DMS 273 (cell line): ENCODE results near the gene ANKRD34A.

Source experiments
- DNase-seq: peaks from one replicate; lab custom pipeline; 2025; ENCODE audit not compliant: unreplicated experiment; lab: John Stamatoyannopoulos, UW

Gene ANKRD34A

DNA sequence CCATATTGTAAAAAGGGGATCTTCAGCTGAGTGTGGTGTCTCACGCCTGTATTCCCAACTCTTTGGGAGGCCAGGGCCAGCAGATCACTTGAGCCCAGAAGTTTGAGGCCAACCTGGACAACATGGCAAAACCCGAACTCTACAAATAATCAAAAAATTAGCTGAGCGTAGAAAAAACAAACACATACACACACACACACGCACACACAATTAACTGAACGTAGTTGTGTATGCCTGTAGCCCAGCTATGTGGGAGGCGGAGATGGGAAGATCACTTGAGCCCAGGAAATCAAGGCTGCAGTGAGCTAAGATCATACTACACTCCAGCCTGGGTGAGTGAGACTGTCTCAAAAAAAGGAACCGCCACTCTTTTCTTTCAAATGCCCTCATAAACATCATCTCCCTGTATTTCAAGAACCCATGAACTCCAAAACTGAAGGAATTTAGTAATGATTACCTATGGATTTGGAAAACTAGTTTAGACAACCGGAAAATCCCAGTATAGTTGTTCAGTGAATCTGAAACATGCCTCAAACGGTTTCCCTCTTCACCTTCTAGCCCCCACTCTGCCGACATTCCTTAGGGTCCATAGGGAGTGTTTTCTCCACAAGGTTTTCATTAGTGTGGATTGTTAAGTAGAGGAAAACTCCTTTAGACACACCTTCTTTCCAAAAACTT, 27.5 kb upstream of the ANKRD34A start:
- DNase-seq = peak; percentile 49

DNA sequence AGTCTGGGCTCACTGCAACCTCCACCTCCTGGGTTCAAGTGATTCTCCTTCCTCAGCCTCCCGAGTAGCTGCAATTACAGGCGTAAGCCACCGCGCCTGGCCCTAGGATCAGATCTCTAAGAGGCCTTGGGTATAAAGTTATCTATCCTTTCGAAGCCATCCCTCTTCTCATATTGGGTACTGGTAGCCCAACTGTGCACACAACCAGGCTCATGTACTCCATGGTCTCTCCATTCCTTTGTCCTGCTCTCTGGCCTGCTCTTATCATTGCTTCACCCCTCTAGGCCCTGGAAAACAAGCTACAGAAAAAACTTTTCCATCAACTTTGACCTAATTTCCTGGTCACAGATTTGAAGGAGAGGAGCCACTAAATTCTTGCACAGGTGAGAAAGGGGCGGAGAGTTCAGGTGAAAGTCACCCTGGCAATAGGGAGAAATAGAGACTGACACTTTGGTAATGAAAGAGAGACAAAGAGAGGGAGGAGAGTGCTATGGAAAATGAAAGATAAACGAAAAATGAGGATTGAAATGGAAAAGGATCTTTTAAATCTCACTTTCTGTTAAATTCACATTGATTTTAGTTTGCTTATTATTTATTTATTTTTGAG, 26.0 kb upstream of the ANKRD34A start:
- peak; percentile 53 for DNase-seq

DNA sequence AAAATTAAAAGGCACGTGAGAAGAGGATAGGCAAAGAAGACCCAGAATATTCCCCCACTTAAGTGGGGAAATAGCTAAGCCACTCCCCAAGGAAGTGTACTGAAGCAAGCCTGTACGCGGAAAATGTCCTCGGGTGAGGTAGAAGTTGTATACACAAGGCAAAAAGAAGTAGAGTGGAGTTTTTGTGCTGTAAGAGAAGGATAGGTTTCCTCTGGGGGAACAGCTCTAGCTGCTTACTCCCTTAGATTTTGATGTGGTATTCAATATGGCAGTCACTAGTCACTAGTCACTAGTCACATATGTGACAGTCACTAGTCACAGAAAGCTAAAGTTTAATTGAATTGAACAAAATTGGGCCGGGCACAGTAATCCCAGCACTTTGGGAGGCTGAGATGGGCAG, 24.4 kb upstream of the ANKRD34A start:
- DNase-seq = no peak

DNA sequence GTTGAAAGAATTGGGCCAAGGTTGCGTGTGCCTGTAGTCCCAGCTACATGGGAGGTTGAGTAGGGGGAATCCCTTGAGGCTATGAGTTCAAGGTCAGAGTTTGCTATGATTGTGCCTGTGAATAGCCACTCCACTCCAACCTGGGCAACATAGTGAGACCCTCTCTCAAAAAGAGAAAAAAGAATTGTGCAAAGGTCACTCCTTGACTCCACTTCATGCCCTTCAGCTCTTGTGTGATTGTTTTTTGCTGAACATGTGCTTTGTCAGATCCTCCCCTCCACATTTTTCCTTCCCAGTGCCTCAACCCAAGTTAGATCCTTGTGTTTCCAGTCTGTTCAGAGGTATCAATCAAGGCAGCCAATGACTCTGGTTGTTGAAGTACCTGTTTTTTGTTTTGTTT, 23.6 kb upstream of the ANKRD34A start:
- no peak for DNase-seq

DNA sequence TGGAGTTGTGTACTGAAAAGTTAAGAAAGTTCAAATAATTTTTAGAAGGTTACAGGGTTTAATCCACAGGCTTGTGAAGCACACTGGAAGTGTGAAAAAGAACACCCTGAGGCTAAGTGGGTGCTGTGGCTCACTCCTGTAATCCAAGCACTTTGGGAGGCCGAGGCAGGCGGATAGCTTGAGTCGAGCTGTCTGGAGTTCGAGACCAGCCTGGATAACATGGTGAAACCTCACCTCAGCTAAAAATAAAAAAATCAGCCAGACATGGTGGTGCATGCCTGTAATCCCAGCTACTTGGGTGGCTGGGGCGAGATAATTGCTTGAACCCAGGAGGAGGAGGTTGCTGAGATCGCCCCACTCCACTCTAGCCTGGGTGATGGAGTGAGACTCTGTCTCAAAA, 22.2 kb upstream of the ANKRD34A start:
- DNase-seq = no peak

- peak; percentile 85 for DNase-seq
These were observed 21.4 kb upstream of the ANKRD34A start for GRCh38 chr1:145985502-145986439.

DNA sequence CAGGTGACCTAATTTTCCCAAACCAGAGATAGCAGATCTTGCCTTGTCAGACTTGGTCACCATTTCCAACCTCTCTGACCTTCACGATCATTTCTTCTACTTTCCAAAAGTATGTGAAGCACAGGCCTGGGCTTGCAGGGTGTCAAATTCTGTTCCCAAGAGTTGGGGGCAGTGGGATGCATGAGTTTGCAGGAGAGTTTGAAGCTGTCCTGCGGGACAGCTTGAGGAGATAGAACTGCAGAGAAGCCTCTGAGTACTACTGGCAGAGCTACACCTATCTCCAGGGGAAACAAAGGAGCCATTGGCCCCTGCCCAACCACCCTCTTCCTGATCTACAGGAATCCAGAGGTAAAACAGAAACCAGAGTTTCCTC, 20.7 kb upstream of the ANKRD34A start:
- peak; percentile 60 for DNase-seq

DNA sequence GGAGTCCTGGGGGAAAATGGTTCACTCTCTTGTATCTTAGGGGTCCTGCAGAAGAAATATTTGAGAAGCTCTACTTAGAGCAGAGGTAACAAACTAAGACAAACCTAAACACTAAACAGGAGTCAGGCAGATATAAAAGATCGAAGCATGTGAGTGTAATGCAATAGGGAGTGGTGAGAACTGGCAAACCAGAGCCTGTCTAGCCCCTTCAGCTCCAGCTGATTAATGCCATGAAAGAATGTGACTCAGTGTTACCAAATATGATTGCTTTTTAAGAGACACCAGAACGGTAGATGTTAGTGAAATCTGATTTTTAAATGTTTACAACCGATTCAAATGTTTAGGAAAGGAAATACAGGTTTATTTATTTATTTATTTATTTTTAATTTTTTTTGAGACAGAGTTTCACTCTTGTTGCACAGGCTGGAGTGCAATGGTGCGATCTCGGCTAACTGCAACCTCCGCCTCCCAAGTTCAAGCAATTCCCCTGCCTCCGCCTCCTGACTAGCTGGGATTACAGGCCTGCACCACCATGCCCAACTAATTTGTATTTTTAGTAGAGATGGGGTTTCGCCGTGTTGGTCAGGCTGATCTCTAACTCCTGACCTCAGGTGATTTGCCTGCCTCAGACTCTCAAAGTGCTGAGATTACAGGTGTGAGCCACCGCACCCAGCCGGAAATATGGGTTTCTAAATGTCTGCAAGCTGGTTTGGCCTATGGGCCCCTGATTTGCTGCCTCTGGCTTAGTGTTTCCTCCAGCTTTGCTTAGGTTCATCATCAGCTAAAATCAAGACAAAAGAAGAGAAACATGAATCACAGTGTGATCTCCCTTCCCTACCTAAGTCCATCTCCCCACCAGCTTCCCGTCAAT, 19.8 kb upstream of the ANKRD34A start:
- no peak for DNase-seq

DNA sequence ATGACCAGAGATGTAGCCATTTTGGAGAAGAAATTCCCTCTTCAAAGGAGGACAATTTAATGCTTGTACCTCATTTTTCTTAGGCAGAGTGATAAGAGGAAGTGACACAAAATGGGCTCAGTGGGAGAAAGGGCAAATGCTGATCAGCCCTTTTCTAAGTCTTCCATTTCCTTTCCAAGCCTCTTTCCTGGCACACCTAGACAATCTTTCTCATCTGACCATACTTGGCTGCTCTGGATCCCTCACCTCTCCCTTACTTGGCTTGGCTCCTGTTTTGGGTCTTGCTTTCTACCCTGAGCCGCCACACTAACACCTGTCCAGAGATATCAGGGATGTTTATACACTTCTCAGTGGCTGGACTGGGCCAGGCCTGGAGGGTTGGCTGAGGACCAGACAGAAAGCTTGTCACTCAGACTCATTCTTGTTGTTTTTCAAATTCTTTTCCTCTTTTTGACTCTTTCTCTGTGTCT, 18.9 kb upstream of the ANKRD34A start:
- DNase-seq = peak; percentile 46

GRCh38 chr1:145982010-145982723, 17.8 kb upstream of the ANKRD34A start:
- no peak for DNase-seq

DNA sequence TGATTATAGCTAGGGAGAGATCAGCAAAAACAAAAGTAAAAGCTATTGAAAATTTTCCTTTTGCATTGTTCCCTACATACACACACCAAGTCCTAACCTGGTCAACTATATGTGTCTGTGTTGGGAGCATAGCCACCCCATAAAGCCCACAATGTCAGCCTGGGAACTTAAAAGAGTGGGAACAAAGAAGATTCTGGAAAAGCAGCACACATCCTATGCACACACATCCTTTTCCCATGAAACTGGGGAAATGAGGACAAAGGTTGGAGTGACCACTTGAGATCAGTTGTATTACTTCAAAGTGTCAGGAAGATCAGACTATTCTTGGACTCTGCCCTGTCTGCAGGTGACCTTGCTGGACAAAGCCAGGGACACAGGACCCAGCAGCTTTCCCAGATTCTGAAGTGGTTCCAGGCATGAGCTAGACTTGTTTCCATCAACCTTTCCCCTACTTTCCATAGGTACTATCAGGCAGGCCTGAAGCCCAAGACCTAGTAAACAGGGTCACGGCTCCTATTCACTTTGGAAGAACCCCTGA, 16.2 kb upstream of the ANKRD34A start:
- DNase-seq = no peak

- DNase-seq = no peak
These were observed 15.5 kb upstream of the ANKRD34A start for GRCh38 chr1:145979746-145980456.

GRCh38 chr1:145978854-145979745, 14.7 kb upstream of the ANKRD34A start:
- DNase-seq = peak; percentile 99

DNA sequence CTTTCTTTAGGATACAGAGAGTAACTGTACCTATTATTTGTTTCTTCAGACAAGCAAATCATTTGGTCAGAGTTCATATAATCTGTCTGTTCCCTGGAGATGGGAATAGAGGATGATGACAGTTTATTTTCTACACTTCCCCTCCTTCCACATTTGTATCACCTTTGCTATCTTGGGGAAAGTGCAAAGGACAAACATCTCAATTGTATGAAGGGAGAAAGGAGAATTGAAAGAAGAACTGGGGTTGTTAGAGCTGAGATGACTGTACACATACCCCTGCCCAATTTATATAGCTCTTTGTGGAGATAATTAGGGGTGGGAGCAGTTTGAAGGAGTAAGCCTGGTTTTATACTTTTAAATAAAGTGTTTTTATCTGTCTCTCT, 14.1 kb upstream of the ANKRD34A start:
- DNase-seq = no peak

- peak; percentile 89 for DNase-seq
These were observed 13.4 kb upstream of the ANKRD34A start for GRCh38 chr1:145977486-145978470.

GRCh38 chr1:145977016-145977415, 12.6 kb upstream of the ANKRD34A start:
- DNase-seq = no peak

GRCh38 chr1:145975216-145975615, 10.8 kb upstream of the ANKRD34A start:
- no peak for DNase-seq
